PC-9 (cell line): ENCODE data around the gene PAK6.

Experiments
- CTCF ChIP-seq: fragments of 200-600 bp; sonication (generic); conservative IDR thresholded peaks from 2 replicates; pipeline ENCODE4 v1.6.1; 2017; ENCODE audit warnings: mixed run types, antibody characterized with exemption, mild to moderate bottlenecking, moderate library complexity
- EZH2 ChIP-seq: fragments of 200-600 bp; sonication (generic); IDR thresholded peaks from 2 replicates; pipeline ENCODE4 v1.8.0; 2017; ENCODE audit warnings: antibody characterized with exemption, low read depth

GRCh38 chr15:40325700-40326099 is 86.8 kb downstream of the PAK6 start:
- TF ChIP-seq CTCF (no peak), EZH2 (no peak)
